HG03439 (cell line): Measurements from ENCODE around the gene CHCHD1.
"Not testable (repeated sequence)": the region's sequence is repeated elsewhere in the genome, so short reads cannot be mapped to it uniquely, and the experiment has no call there.

Experiments
- ATAC-seq: cut with Tn5 transposase; IDR thresholded peaks from one replicate; pipeline ENCODE4 v1.9.1; 2021; ENCODE audit warnings: mild to moderate bottlenecking, moderate library complexity; ENCODE audit not compliant: unreplicated experiment

CHCHD1 gene

GRCh38 chr10:73809061-73809818 lies 27.4 kb downstream of the CHCHD1 start:
- no peak for ATAC-seq

GRCh38 chr10:73810358-73810734 lies 28.5 kb downstream of the CHCHD1 start:
- no peak for ATAC-seq

DNA sequence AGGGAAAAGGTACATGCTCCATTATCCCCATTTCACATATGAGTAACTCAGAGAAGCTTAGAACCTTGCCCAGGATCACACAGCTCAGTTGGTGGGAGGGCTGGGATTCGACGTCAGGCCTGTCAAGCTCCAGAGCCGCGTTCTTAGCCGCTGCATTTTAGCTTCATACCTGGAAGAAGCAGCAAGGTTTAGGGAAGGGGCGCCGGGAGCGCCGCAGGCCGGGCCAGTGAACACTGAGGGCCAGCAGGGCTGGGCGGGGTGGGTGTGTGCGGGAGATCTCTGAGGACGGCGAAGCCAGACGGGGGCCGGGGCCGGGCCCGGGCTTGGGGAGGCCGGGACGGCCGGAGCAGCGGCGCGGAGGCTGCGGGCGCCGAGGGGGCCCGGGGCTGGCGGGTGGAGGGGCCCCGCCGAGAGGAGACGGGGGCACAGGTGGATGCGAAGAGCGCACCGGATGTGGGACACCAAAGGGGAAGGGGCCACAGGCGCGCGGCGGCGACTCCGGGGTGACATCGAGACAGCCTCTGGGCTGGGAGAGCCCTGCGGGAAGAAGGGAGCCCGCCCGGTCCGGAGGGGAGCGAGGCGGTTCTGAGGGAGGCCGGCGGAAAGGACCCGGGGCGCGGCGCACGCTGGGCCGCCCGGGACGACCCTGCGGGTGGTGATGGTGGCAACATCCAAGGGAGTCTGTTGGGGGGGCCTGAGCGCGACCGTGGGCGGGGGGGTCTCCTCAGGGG lies 29.1 kb downstream of the CHCHD1 start:
- ATAC-seq, result peak; percentile 29

GRCh38 chr10:73812657-73813056 lies 30.8 kb downstream of the CHCHD1 start:
- no peak for ATAC-seq

- no peak for ATAC-seq
Measured at GRCh38 chr10:73813333-73813732, 31.5 kb downstream of the CHCHD1 start.

GRCh38 chr10:73814276-73814895 lies 32.5 kb downstream of the CHCHD1 start:
- ATAC-seq, result no peak

DNA sequence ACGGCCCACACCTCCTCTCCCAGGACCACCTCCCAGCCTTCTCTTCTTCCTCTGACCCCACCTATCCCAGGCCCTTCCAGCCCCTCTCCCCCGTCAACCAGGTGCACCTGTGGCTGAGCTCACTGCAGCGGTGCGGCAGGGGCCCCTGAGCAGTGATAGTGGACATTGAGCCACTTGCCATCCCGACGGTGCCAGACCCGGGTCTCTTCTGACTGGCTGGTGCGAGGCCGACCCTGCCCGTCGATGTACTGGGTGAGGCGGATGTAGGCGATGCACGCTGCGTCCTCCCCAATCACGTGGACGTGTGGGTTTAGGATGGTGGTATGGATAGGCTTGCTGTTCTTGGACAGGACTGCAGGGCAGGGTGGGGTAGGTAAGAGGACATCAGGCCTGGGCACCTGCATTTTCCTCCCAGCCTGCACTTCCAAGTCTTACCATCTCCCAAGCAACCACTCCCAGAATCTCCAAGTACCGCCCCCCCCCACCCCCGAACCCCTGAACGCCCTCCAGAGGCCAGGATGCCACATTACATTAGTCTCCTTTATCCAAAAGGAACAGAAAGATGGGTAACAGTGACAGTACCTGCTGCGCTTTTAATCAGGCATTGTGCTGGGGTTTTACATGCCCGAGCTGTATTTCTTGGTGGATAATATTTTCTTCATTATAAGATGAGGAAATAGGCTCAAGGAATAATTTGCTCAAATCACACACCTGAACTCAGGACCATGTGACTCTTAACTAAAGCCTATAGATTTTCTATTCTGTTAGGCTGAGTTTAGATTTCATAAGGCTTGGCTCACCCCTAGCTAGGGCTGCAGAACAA lies 33.3 kb downstream of the CHCHD1 start:
- no peak for ATAC-seq

- ATAC-seq, result no peak
Measured at GRCh38 chr10:73815719-73816030, 33.8 kb downstream of the CHCHD1 start.

DNA sequence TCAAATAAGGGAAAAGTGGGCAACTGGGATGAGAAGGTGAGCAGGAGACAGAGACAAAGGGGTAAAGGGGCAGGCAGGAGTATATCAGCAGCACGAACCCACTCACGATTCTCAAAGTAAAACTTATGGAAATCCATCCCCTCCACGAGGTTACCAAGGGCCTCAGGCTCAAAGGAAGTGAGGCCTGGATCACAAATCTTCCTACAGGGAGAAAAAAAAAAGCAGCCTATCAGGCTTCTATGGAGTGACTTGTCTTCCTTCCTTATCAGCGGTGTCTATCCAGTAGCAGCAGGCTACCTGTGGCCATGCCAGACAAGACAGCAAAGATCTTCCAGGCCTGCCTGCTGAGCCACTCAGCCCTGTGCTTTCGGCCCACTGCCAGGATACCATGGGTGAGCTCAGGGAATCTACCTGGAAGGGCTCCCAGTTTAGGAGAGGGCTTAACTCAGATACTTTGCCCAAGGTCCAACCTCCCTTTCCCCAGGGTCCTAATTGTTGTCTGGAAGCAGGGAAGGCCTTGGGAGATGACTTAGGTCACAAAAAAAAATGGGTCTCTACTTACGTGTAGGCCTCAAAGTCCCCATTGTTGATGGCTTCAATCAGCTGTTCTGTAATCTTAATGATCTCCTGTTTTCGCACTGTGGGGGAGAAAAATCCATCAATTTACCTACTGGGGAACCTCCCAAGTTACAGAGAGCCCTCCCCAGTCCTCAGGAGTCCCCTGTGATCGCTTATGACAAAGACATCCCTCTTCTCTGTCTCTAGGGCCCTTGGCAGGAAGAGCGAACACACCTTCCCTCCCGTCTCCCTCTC lies 35.3 kb downstream of the CHCHD1 start:
- no peak for ATAC-seq

- ATAC-seq, result no peak
Measured at GRCh38 chr10:73817826-73818225, 36.0 kb downstream of the CHCHD1 start.

DNA sequence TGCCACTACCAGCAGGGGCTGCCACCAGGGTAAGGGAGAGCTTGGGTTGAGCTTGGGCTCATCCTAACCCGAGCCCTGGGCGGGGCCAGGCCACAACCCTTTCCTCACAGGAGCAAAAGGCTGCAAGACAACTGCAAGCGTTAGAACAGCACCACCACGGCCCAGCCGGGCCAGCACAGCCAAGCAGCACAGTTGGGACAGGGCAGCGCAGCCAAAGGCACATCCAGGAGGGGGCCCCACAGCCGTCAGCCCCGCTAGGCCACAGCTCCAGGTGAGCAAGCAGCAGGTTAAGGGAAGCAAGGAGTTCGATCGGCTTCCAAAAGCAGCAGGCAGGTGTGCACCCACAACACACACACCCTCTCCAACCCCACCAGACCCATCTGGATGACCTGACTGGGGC lies 36.6 kb downstream of the CHCHD1 start:
- no peak for ATAC-seq

- no peak for ATAC-seq
Measured at GRCh38 chr10:73819081-73819480, 37.2 kb downstream of the CHCHD1 start.

DNA sequence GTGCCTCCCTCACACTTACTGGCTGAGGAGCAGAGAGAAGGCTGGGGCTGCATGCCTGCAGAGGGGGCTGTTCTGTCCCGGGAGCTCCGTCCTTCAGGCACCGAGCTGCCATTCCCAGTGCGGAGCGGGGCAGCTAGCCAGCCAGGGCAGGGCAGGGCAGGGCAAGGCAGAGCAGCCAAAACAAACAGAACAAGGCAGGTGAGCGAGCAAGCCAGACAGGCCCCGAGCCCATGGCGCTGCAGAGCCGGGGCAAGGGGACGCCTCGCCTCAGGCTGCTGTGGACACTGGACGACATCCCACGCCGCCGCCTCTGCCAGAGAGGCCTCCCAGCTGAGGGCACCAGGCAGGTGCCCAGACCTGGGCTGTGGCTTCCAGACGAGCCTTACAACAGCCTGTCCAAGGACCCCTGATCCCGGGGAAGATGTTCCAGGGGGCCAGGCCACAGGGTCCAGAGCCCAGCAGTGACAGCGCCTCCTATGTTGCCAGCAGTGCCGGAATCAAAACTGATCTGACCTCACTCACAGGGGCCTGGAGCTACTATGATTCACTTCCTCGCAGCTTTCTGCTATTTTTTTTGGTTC lies 37.8 kb downstream of the CHCHD1 start:
- no peak for ATAC-seq

DNA sequence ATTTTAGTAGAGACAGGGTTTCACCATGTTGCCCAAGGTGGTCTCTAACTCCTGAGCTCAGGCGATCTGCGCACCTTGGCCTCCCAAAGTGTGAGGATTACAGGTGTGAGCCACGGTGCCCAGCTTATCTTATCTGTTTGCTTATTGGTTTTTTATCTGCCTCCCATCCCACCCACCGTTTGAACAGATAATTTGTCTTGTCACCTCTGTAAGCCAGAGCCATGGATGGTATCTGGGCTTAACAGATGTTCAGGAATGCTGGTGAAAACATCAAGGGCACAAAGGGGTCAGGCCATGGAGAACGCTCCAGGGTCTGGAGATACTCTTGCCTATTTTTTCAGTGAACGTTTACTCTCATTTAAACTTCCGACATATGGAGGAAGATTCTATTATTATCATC lies 41.5 kb downstream of the CHCHD1 start:
- ATAC-seq, result no peak

DNA sequence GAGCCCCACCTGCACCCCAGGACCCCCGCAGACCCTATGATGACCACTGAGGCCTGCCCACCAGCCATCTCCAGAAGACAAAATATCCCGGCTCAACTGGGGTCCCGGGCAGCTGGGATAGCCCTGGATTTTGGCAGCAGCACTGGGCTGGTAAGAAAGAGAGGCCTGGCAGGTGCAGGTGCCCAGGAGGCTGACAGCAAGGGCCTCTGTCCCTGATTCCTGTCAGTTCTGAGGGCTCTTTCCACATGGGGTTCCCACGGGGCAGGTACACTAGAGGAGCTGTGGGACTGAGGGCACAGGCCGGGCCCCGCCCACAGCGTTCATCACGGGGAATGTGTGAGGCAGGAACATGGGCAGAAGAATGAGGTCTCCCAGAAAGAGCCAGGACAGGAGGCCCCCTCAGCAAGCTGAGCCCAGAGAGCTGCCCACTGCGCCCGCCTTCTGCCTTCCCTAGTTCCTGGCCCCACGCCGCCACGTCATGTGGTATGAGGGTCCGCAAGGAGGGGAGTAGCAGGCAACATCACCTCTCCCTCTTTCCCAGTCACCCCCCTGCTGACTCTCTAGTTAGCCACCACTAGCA lies 42.4 kb downstream of the CHCHD1 start:
- ATAC-seq, result no peak

GRCh38 chr10:73827346-73828089 lies 45.7 kb downstream of the CHCHD1 start:
- no peak for ATAC-seq

- no peak for ATAC-seq
Measured at GRCh38 chr10:73828161-73828560, 46.3 kb downstream of the CHCHD1 start.

GRCh38 chr10:73829090-73829489 lies 47.2 kb downstream of the CHCHD1 start:
- ATAC-seq, result not testable (repeated sequence)
